OCI-LY7 (cell line): ENCODE results near the gene GRK6.

Experiments used
- EZH2phosphoT487 ChIP-seq: fragments of 200-600 bp; sonication (generic); IDR thresholded peaks from 2 replicates; pipeline ENCODE4 v1.6.1; 2018; ENCODE audit warnings: low read depth, borderline replicate concordance, mild to moderate bottlenecking, mixed run types, antibody characterized with exemption, low read length, moderate library complexity, mixed read lengths
- TF ChIP-seq, protein P1 (sequence below): fragments of 200-600 bp; sonication (generic); conservative IDR thresholded peaks from 2 replicates; pipeline ENCODE4 v1.5.1; 2014; ENCODE audit warnings: mild to moderate bottlenecking, antibody characterized with exemption, low read length, moderate library complexity, mixed read lengths

DNA sequence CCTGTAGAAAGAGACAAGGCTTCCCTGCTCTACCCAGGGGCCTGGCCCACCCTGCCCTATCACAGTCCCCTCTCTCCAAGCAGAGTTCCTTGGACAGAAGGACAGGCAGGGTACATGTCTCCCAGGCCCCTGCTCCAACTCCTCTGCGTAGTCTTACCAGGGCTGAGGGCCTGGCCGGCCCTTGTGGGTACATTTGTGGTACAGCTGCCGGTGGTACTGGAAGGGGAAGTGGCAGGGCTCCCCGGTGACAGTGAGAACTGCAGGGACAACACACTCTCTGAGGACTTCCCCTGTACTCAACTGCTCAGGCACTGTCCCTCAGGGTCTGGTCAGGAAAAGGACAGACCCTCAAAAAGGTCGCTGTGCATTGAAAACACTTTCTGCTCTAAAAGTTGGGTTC lies 20.7 kb upstream of the GRK6 start:
- TF ChIP-seq, protein P1, sequence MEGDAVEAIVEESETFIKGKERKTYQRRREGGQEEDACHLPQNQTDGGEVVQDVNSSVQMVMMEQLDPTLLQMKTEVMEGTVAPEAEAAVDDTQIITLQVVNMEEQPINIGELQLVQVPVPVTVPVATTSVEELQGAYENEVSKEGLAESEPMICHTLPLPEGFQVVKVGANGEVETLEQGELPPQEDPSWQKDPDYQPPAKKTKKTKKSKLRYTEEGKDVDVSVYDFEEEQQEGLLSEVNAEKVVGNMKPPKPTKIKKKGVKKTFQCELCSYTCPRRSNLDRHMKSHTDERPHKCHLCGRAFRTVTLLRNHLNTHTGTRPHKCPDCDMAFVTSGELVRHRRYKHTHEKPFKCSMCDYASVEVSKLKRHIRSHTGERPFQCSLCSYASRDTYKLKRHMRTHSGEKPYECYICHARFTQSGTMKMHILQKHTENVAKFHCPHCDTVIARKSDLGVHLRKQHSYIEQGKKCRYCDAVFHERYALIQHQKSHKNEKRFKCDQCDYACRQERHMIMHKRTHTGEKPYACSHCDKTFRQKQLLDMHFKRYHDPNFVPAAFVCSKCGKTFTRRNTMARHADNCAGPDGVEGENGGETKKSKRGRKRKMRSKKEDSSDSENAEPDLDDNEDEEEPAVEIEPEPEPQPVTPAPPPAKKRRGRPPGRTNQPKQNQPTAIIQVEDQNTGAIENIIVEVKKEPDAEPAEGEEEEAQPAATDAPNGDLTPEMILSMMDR, result no peak
- no peak for TF ChIP-seq EZH2phosphoT487
